Measurements from ENCODE around the gene PCK1. TPM values are rescaled to one million over a fixed set of nuclear protein-coding genes. Genes with fewer than 3 reads are reported as not detected.

PCK1 gene
- total and polyA plus RNA-seq, 2 of the 8 experiments (the other 6 are each of a cell fraction or from before 2014, with no cell fraction given), result not detected

DNA sequence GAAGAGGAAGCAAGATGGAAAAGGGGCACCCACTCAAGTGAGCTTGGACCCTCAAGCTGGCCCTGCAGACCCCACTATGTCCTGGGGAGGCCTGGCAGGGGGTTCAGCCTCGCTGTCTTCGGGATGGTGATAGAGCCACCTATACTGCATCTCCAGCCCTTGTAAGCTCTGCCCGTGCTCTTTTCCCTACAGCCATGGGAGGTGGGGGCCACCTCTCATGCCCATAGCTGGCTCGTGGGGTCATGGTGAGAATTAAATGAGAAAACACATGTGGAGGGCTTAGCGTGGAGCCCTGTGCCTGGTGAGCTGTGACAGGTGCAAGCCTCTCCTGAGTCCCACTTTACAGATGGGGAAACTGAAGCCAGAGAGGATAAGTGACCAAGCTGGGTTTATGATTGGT lies 27.7 kb downstream of the PCK1 start (continued):
- TF ChIP-seq POLR2AphosphoS5 (IDR thresholded peaks at IDR 0.05; ENCODE audit: low read depth, low read length), result no peak

All from H1 (cell line).